ENCODE results near the gene DET1. TPM values are rescaled to one million over a fixed set of nuclear protein-coding genes. Genes with fewer than 3 reads are reported as not detected.

Gene DET1
- total and polyA plus RNA-seq, 7 donors: 2.4 to 13.0 (median 7.4) TPM

DNA sequence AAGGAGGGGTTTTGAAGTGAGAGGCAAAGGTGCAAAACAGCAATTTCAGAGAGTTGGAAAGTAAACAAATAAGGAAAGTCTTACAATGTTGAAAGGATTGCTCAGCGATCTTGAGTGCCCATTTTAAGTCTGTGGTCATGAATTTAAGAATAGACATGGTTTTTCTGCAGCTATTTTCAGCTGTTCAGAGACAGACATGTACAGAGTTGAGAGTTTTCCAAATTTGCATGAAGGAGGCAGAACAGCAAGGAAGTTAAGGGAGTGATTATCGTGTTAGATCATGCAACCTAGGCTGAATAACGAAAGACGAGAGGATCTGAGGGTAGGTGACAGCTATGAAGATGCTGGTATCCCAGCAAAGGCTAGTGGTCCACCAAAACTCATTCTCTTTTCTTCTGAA lies 37.2 kb downstream of the DET1 start:
- no peak for DNase-seq
- TF ChIP-seq, protein P1, sequence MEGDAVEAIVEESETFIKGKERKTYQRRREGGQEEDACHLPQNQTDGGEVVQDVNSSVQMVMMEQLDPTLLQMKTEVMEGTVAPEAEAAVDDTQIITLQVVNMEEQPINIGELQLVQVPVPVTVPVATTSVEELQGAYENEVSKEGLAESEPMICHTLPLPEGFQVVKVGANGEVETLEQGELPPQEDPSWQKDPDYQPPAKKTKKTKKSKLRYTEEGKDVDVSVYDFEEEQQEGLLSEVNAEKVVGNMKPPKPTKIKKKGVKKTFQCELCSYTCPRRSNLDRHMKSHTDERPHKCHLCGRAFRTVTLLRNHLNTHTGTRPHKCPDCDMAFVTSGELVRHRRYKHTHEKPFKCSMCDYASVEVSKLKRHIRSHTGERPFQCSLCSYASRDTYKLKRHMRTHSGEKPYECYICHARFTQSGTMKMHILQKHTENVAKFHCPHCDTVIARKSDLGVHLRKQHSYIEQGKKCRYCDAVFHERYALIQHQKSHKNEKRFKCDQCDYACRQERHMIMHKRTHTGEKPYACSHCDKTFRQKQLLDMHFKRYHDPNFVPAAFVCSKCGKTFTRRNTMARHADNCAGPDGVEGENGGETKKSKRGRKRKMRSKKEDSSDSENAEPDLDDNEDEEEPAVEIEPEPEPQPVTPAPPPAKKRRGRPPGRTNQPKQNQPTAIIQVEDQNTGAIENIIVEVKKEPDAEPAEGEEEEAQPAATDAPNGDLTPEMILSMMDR (IDR thresholded peaks at IDR 0.05): no peak
- TF ChIP-seq POLR2AphosphoS5 (IDR thresholded peaks at IDR 0.05): no peak
- TF ChIP-seq POLR2A (IDR thresholded peaks at IDR 0.05): no peak
- TF ChIP-seq EP300 (IDR thresholded peaks at IDR 0.05): no peak
- peaks cover 7 to 57% (median 15%) of the 10 kb centered on the region in 4 donors for H3K36me3 ChIP-seq
- no peaks in the 10 kb centered on the region for H3K9me3 ChIP-seq
- 93 to 98% methylated on average over 4 of the region's 4 CpGs for WGBS, 2 donors
- no peak overlapping the region for H3K27ac ChIP-seq
- H3K4me1 ChIP-seq: no peaks in the 10 kb centered on the region
- intact Hi-C loops (cut with DNase I): no loop called here
- no peak overlapping the region for H3K4me3 ChIP-seq
- H3K27me3 ChIP-seq: no peaks in the 10 kb centered on the region

DNA sequence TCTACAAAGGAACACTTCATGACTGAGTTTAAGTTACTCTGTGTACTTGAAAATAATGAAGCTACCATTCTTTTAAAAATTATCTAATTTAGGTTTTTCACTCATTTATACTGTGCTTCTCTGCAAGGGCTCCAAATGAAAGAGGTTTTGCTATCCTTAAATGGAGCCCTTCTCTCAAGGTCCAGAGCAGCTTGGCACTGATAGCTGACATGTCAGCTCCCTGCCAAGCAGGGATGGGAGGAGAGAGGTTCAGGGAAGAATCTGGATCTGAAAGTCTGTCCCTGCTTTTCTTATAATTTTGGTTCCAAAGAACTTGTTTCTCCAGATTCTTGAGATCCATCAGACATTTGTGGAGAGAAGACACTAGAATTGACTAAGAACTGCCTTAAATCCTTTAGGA lies 39.9 kb downstream of the DET1 start:
- H3K4me3 ChIP-seq: no peak overlapping the region
- TF ChIP-seq, protein P1 (IDR thresholded peaks at IDR 0.05): no peak
- TF ChIP-seq POLR2AphosphoS5 (IDR thresholded peaks at IDR 0.05) (no peak), EP300 (IDR thresholded peaks at IDR 0.05) (no peak), POLR2A (IDR thresholded peaks at IDR 0.05) (no peak)
- H3K36me3 ChIP-seq: peaks cover 7 to 55% (median 13%) of the 10 kb centered on the region in 4 donors
- no peak for DNase-seq
- intact Hi-C loops (cut with DNase I): no loop called here
- no peaks in the 10 kb centered on the region for H3K27me3 ChIP-seq
- no peaks in the 10 kb centered on the region for H3K4me1 ChIP-seq
- H3K9me3 ChIP-seq: no peaks in the 10 kb centered on the region
- no peak overlapping the region for H3K27ac ChIP-seq

DNA sequence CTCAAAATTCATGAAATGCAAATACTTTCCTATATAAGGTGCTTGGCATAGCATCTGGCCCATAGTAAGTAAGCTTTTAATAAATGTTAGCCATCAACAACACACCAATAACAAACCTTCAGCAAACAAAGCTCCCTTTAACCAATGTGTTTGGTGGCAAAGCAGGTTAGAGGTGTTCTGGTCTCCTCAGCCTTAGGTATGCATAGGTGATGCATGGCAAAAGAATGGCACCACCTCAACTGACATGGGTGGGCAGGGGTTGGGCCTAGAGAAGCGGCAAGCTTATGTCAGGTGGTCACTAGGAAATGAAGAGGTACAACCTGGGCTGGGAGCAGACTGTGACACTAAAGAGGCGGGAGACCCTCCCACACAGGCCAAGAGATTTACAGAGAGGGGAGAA lies 40.8 kb downstream of the DET1 start:
- Histone ChIP-seq H3K27ac (no peak overlapping the region), H3K4me3 (no peak overlapping the region), H3K4me1 (no peaks in the 10 kb centered on the region), H3K27me3 (no peaks in the 10 kb centered on the region), H3K36me3 (peaks cover 5 to 48% (median 12%) of the 10 kb centered on the region in 4 donors), H3K9me3 (no peaks in the 10 kb centered on the region)
- no peak for DNase-seq
- intact Hi-C loops (cut with DNase I): no loop called here
- 96 to 98% methylated on average over 2 of the region's 2 CpGs for WGBS, 2 donors
- TF ChIP-seq, protein P1 (IDR thresholded peaks at IDR 0.05): no peak
- TF ChIP-seq POLR2AphosphoS5 (IDR thresholded peaks at IDR 0.05) (no peak), POLR2A (IDR thresholded peaks at IDR 0.05) (no peak), EP300 (IDR thresholded peaks at IDR 0.05) (no peak)

DNA sequence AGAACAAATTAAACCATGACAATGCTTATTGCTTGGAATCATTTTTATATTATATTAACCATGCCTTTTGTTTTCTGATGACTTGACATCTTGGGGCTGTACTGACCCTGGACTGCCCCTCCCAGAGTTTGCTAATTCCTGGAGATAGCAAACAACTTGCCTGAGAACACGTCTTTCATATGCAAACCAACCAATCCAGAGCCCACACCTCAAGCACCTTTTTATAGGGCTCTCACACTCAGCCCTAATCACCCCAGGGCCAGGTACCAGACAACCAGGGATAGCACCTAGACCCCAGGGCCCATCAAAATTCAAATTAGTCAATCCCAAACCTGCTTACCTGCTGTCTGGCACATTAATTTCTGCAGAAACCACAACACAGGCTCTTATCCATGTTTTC lies 42.0 kb downstream of the DET1 start:
- Histone ChIP-seq H3K27ac (no peak overlapping the region), H3K4me3 (no peak overlapping the region), H3K36me3 (peaks cover 0 to 37% (median 6%) of the 10 kb centered on the region in 4 donors), H3K9me3 (no peaks in the 10 kb centered on the region), H3K4me1 (no peaks in the 10 kb centered on the region), H3K27me3 (no peaks in the 10 kb centered on the region)
- TF ChIP-seq EP300 (IDR thresholded peaks at IDR 0.05) (no peak), POLR2A (IDR thresholded peaks at IDR 0.05) (no peak), POLR2AphosphoS5 (IDR thresholded peaks at IDR 0.05) (no peak)
- TF ChIP-seq, protein P1 (IDR thresholded peaks at IDR 0.05): no peak
- 75 to 86% methylated on average over 1 of the region's 1 CpG for WGBS, 2 donors
- intact Hi-C loops (cut with DNase I): no loop called here
- no peak for DNase-seq

DNA sequence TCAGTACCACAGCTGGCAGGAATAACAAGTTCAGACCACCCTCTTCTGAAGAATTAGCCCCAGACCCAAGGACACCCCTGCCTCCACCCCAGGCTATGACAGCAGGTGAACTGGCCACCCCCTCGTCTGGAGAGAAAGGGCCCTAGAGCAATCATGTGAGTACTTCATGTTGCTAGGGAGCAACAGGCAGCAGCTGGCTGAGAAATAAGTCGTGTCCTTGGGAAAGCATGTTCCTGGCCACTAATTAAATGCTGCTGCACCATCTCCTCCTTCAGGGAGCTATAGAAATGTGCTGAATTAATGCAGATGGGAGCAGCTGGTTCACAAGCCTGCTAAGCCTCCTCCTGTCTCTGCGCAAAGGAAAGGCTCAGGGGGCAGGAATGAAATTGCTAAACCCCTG lies 47.5 kb downstream of the DET1 start:
- no peaks in the 10 kb centered on the region for H3K4me1 ChIP-seq
- intact Hi-C loops (cut with DNase I): no loop called here
- H3K36me3 ChIP-seq: peaks cover 0 to 44% (median 3%) of the 10 kb centered on the region in 4 donors
- DNase-seq: no peak
- no peaks in the 10 kb centered on the region for H3K9me3 ChIP-seq
- WGBS, 2 donors: 78 to 82% methylated on average over 3 of the region's 3 CpGs
- H3K27me3 ChIP-seq: no peaks in the 10 kb centered on the region
- TF ChIP-seq, protein P1 (IDR thresholded peaks at IDR 0.05): no peak
- TF ChIP-seq POLR2AphosphoS5 (IDR thresholded peaks at IDR 0.05) (no peak), POLR2A (IDR thresholded peaks at IDR 0.05) (no peak), EP300 (IDR thresholded peaks at IDR 0.05) (no peak)
- H3K4me3 ChIP-seq: no peak overlapping the region
- H3K27ac ChIP-seq: no peak overlapping the region
